GM15510 (cell line): ENCODE results near the gene ARL15.

ENCODE experiments used
- POLR2A ChIP-seq: IDR thresholded peaks from 3 replicates; pipeline ENCODE4 v1.6.1; 2011; ENCODE audit warnings: borderline replicate concordance; ENCODE audit not compliant: insufficient read length; ENCODE audit errors: extremely low read depth

Gene ARL15

GRCh38 chr5:53983568-53984460 lies 326.6 kb downstream of the ARL15 start:
- no peak for TF ChIP-seq POLR2A

- no peak for TF ChIP-seq POLR2A
Measured at GRCh38 chr5:53980061-53980460, 330.3 kb downstream of the ARL15 start.

GRCh38 chr5:53974021-53974420 lies 336.4 kb downstream of the ARL15 start:
- no peak for TF ChIP-seq POLR2A

GRCh38 chr5:53972314-53972713 lies 338.1 kb downstream of the ARL15 start:
- no peak for TF ChIP-seq POLR2A

DNA sequence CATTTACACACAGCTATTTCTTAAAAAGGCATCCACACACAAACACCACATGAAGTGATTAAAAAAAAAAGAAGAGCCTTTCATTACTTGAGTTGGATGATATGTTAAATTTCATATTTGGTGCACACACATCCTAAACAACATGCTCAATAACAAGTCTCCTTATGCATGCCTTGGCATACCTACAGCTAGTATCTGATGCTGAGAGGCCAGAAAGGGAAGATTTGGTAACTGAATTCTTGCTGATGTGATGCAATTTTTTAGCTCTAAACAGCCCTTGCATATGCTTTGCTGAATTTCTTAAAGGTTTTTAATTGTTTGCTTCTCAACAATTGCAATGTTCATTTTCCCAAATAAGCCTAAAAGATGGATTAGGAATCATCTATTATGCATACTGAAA lies 338.8 kb downstream of the ARL15 start:
- TF ChIP-seq POLR2A: no peak

DNA sequence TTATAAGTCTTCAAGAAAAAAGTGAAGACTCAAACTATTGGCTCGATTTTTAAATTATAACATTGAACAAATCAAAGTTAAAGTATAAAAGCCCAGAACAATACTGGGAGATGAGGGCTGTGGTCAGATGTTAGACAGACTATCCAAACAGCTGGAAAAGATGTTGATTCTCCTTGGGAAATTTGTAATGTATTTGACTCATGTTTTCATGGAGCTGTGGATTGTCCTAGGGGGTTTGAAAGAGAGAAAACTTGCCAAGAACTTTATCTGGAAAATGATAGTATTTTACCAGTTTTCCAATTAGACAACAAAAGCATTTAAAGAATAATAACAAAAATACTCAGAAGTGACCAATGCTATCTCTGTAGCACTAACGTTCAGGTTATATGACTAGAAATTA lies 339.2 kb downstream of the ARL15 start:
- TF ChIP-seq POLR2A: no peak

- no peak for TF ChIP-seq POLR2A
Measured at GRCh38 chr5:53970475-53970874, 339.9 kb downstream of the ARL15 start.

GRCh38 chr5:53969176-53969730 lies 341.1 kb downstream of the ARL15 start:
- TF ChIP-seq POLR2A: no peak

DNA sequence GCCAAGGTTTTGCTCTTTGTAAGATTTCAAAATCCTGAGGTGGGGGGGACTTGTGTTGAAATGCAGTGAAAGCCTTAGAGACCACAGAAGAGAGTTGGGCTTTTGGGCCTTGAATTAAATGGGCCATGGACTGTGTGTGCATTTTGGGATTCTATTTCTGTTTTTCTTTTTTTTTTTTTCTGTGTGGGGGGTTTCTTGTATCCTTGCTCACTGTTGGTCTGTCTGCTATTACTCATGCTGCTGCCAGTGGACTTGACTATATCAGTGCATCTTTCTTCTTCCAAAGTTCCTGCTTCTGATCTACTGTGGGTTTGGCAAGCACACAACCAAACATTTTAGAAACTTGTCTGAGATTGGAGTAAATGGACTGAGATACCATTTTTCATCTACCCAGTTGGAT lies 344.9 kb downstream of the ARL15 start:
- TF ChIP-seq POLR2A: no peak

GRCh38 chr5:53963958-53964357 lies 346.4 kb downstream of the ARL15 start:
- no peak for TF ChIP-seq POLR2A

DNA sequence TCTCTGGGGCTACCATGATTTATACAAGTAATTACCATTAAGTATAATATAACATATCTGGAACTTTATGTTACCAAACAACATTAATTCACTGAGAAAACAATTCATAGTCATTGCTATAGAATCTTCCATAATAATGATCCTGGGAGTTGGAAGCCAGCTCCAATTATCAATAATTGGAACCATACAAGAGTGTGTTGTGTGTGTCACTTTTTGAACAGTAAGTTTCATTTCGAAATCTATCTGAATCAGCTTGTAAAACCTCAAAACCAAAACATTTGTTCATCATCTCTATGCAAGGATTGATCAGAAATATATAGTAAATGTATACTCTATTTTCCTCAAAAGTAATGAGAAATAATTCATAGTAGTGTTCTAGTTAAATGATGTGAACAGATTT lies 348.1 kb downstream of the ARL15 start:
- no peak for TF ChIP-seq POLR2A

DNA sequence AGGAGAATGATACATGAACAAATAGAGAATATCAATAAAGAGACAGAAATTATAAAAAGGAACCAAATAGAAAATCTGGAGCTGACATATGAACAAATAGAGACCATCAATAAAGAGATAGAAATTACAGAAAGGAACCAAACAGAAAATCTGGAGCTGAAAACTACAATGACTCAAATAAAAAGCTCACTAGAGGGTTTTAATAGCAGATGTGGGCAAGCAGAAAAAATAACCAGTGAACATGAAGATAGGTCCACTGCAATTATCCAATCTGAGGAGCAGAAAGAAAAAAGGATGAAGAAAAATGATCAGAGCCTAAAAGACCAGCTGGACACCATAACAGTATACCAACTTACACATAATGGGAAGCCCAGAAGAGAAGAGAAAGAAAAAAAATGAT lies 353.7 kb downstream of the ARL15 start:
- TF ChIP-seq POLR2A: no peak

GRCh38 chr5:53956196-53956595 lies 354.2 kb downstream of the ARL15 start:
- no peak for TF ChIP-seq POLR2A

GRCh38 chr5:53950621-53951020 lies 359.8 kb downstream of the ARL15 start:
- no peak for TF ChIP-seq POLR2A

DNA sequence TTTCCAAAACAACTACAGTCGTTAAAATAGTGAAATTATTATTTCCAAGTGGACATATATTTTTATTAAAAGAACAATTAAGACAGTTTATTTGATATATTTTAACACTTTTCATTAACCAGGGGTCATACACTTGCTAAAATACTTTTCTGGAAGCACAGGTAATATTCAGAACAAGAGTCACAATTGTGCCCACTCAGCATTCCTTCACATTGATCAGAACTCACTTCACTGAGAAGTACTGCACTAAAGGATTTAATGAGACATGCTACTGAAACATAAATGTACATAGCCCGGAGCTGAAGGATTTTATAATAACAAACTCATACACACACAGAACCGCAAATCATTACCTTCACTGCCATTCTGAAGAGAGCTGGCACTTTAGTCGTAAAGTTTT lies 361.8 kb downstream of the ARL15 start:
- no peak for TF ChIP-seq POLR2A
